Measurements from ENCODE around the gene MTA3.

DNA sequence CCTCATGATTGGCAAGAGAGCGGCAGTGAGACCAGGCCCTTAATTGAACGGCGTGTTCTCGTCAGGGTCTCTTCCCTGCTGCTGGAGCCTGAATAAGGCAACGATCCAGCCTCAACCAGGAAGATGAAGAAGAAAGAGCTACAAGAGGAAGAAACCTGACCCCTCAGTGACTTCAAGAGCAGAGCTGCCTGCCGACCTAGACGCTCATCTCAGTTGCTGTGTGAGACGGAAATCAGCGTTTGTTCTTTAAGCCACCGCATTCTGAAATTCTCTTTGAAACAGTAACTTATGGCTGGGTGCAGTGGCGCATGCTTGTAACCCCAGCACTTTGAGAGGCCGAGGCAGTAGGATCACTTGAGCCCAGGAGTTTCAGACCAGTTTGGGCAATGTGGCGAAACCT is 45.1 kb upstream of the MTA3 start:
- TF ChIP-seq, protein P1, sequence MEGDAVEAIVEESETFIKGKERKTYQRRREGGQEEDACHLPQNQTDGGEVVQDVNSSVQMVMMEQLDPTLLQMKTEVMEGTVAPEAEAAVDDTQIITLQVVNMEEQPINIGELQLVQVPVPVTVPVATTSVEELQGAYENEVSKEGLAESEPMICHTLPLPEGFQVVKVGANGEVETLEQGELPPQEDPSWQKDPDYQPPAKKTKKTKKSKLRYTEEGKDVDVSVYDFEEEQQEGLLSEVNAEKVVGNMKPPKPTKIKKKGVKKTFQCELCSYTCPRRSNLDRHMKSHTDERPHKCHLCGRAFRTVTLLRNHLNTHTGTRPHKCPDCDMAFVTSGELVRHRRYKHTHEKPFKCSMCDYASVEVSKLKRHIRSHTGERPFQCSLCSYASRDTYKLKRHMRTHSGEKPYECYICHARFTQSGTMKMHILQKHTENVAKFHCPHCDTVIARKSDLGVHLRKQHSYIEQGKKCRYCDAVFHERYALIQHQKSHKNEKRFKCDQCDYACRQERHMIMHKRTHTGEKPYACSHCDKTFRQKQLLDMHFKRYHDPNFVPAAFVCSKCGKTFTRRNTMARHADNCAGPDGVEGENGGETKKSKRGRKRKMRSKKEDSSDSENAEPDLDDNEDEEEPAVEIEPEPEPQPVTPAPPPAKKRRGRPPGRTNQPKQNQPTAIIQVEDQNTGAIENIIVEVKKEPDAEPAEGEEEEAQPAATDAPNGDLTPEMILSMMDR (IDR thresholded peaks at IDR 0.05; ENCODE audit: insufficient read depth, low read length) = no peak
- TF ChIP-seq POLR2AphosphoS5 (IDR thresholded peaks at IDR 0.05; ENCODE audit: low read depth) (no peak), SPI1 (IDR thresholded peaks at IDR 0.05; ENCODE audit: borderline replicate concordance, low read depth) (no peak)
- TF ChIP-seq, protein P2, sequence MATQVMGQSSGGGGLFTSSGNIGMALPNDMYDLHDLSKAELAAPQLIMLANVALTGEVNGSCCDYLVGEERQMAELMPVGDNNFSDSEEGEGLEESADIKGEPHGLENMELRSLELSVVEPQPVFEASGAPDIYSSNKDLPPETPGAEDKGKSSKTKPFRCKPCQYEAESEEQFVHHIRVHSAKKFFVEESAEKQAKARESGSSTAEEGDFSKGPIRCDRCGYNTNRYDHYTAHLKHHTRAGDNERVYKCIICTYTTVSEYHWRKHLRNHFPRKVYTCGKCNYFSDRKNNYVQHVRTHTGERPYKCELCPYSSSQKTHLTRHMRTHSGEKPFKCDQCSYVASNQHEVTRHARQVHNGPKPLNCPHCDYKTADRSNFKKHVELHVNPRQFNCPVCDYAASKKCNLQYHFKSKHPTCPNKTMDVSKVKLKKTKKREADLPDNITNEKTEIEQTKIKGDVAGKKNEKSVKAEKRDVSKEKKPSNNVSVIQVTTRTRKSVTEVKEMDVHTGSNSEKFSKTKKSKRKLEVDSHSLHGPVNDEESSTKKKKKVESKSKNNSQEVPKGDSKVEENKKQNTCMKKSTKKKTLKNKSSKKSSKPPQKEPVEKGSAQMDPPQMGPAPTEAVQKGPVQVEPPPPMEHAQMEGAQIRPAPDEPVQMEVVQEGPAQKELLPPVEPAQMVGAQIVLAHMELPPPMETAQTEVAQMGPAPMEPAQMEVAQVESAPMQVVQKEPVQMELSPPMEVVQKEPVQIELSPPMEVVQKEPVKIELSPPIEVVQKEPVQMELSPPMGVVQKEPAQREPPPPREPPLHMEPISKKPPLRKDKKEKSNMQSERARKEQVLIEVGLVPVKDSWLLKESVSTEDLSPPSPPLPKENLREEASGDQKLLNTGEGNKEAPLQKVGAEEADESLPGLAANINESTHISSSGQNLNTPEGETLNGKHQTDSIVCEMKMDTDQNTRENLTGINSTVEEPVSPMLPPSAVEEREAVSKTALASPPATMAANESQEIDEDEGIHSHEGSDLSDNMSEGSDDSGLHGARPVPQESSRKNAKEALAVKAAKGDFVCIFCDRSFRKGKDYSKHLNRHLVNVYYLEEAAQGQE (IDR thresholded peaks at IDR 0.05; ENCODE audit: insufficient replicate concordance, low read depth) = no peak
